Immature natural killer cell (primary cell): ENCODE results near the gene NLRX1. TPM values are rescaled to one million over a fixed set of nuclear protein-coding genes. Genes with fewer than 3 reads are reported as not detected.
"Not testable (repeated sequence)": the region's sequence is repeated elsewhere in the genome, so short reads cannot be mapped to it uniquely, and the experiment has no call there.

Experiments used
- DNase-seq, 3 donors: peaks; one replicate each; pipeline ENCODE4 v3.0.0; 2022; ENCODE audit warnings: mixed read lengths in 1 of 3
- H3K27ac Mint-ChIP-seq, 6 donors: one replicate each; pipeline ENCODE4 v1.8.0; 2020; ENCODE audit warnings: mixed read lengths in 6 of 6, mild to moderate bottlenecking in 5 of 6, inconsistent platforms in 4 of 6, moderate library complexity in 3 of 6
- H3K27me3 Mint-ChIP-seq, 3 donors: one replicate each; pipeline ENCODE4 v1.8.0; 2020 to 2021; ENCODE audit warnings: low read depth in 3 of 3, mild to moderate bottlenecking in 3 of 3, mixed read lengths in 3 of 3, moderate library complexity in 3 of 3, inconsistent platforms in 1 of 3
- H3K36me3 Mint-ChIP-seq, 3 donors: one replicate each; pipeline ENCODE4 v1.8.0; 2020; ENCODE audit warnings: mixed read lengths in 3 of 3, inconsistent platforms in 2 of 3, mild to moderate bottlenecking in 2 of 3
- H3K4me1 Mint-ChIP-seq, 2 donors: one replicate each; pipeline ENCODE4 v1.8.0; 2020; ENCODE audit warnings: inconsistent platforms in 2 of 2, mild to moderate bottlenecking in 2 of 2, mixed read lengths in 2 of 2, moderate library complexity in 1 of 2
- H3K4me3 Mint-ChIP-seq, 5 donors: one replicate each; pipeline ENCODE4 v1.8.0; 2020; ENCODE audit warnings: mild to moderate bottlenecking in 5 of 5, mixed read lengths in 5 of 5, inconsistent platforms in 3 of 5, moderate library complexity in 3 of 5
- H3K9me3 Mint-ChIP-seq, 6 donors: one replicate each; pipeline ENCODE4 v1.8.0; 2020; ENCODE audit warnings: mild to moderate bottlenecking in 6 of 6, mixed read lengths in 6 of 6, inconsistent platforms in 4 of 6, moderate library complexity in 3 of 6
- polyA plus RNA-seq, 3 donors: library from polyadenylated mRNA; unstranded; fragments of 300-500 nt; fragmentation: Illumina TruSeq; gene quantifications; one replicate each; pipeline ENCODE4 v1.2.3, GENCODE V29; 2021

NLRX1 gene
- polyA plus RNA-seq, 3 donors from 2014 or later = 10.7 to 20.9 (median 11.0) TPM

GRCh38 chr11:119222308-119222707 is 53.8 kb downstream of the NLRX1 start:
- Mint-ChIP-seq H3K4me1 (peaks cover 22 to 43% of the 10 kb centered on the region in 2 donors), H3K36me3 (peaks cover 0 to 3% (median 0%) of the 10 kb centered on the region in 3 donors), H3K9me3 (no peaks in the 10 kb centered on the region), H3K27me3 (peaks cover 0 to 2% (median 0%) of the 10 kb centered on the region in 3 donors), H3K4me3 (no peak overlapping the region), H3K27ac (peak overlapping the region in 4 of 6 donors; percentile 0 to 40 (median 22))
- DNase-seq = no peak

GRCh38 chr11:119222891-119223290 is 54.4 kb downstream of the NLRX1 start:
- Mint-ChIP-seq H3K4me1 (peaks cover 20 to 43% of the 10 kb centered on the region in 2 donors), H3K36me3 (peaks cover 0 to 3% (median 0%) of the 10 kb centered on the region in 3 donors), H3K9me3 (no peaks in the 10 kb centered on the region), H3K27me3 (no peaks in the 10 kb centered on the region), H3K4me3 (no peak overlapping the region), H3K27ac (peak overlapping the region in 1 of 6 donors; percentile 40)
- DNase-seq = no peak

GRCh38 chr11:119223856-119224255 is 55.3 kb downstream of the NLRX1 start:
- no peak overlapping the region for H3K4me3 Mint-ChIP-seq
- DNase-seq = no peak
- H3K27me3 Mint-ChIP-seq = no peaks in the 10 kb centered on the region
- no peaks in the 10 kb centered on the region for H3K9me3 Mint-ChIP-seq
- H3K4me1 Mint-ChIP-seq = peaks cover 26 to 44% of the 10 kb centered on the region in 2 donors
- H3K36me3 Mint-ChIP-seq = peaks cover 0 to 4% (median 0%) of the 10 kb centered on the region in 3 donors
- H3K27ac Mint-ChIP-seq = peak overlapping the region in 1 of 6 donors; percentile 61

GRCh38 chr11:119228535-119229287 is 60.2 kb downstream of the NLRX1 start:
- not testable (repeated sequence) for DNase-seq, H3K27me3 Mint-ChIP-seq, H3K9me3 Mint-ChIP-seq
- Mint-ChIP-seq H3K4me1 (peaks cover 32 to 51% of the 10 kb centered on the region in 2 donors), H3K4me3 (peak overlapping the region; percentile 51 to 80 (median 59)), H3K27ac (peak overlapping the region; percentile 17 to 68 (median 41)), H3K36me3 (peaks cover 4 to 12% (median 7%) of the 10 kb centered on the region in 3 donors)

- H3K27ac Mint-ChIP-seq = peak overlapping the region; percentile 17 to 68 (median 41)
- peaks cover 7 to 12% (median 7%) of the 10 kb centered on the region in 3 donors for H3K36me3 Mint-ChIP-seq
- H3K4me1 Mint-ChIP-seq = peaks cover 26 to 46% of the 10 kb centered on the region in 2 donors
- DNase-seq = no peak
- no peaks in the 10 kb centered on the region for H3K27me3 Mint-ChIP-seq
- H3K4me3 Mint-ChIP-seq = peak overlapping the region; percentile 51 to 80 (median 59)
- H3K9me3 Mint-ChIP-seq = no peaks in the 10 kb centered on the region
These were observed 60.8 kb downstream of the NLRX1 start for GRCh38 chr11:119229288-119229672.

- Mint-ChIP-seq H3K4me1 (peaks cover 26 to 43% of the 10 kb centered on the region in 2 donors), H3K27ac (peak overlapping the region in 1 of 6 donors; percentile 62), H3K27me3 (no peaks in the 10 kb centered on the region), H3K36me3 (peaks cover 7 to 9% (median 9%) of the 10 kb centered on the region in 3 donors), H3K4me3 (peak overlapping the region in 1 of 5 donors; percentile 23), H3K9me3 (no peaks in the 10 kb centered on the region)
- no peak for DNase-seq
These were observed 61.2 kb downstream of the NLRX1 start for GRCh38 chr11:119229741-119230140.

Other genes with a start within 250 kb of the NLRX1 start
- gene BCL9L, start 242.8 kb upstream of the NLRX1 start, polyA plus RNA-seq = 10 to 100 TPM in 1 of 3 donors, 1 to 10 TPM in 1, not detected in 1; 2.2 to 10.5 TPM
- gene UPK2, start 212.4 kb upstream of the NLRX1 start, polyA plus RNA-seq = 1 to 10 TPM in 1 of 3 donors, under 1 TPM in 1, not detected in 1; 0.81 to 1.4 TPM
- gene FOXR1, start 197.0 kb upstream of the NLRX1 start, polyA plus RNA-seq = not detected
- gene CENATAC, start 170.6 kb upstream of the NLRX1 start, polyA plus RNA-seq = 10 to 100 TPM in 2 of 3 donors, 1 to 10 TPM in 1; 9.1 to 17.1 (median 10.5) TPM
- 1,000 to 10,000 TPM; 1,543 to 2,582 (median 1,747) TPM for gene RPS25, start 150.4 kb upstream of the NLRX1 start, polyA plus RNA-seq
- gene TRAPPC4, start 150.0 kb upstream of the NLRX1 start, polyA plus RNA-seq = 100 to 1,000 TPM; 104 to 136 (median 110) TPM
- gene SLC37A4, start 137.8 kb upstream of the NLRX1 start, polyA plus RNA-seq = 10 to 100 TPM in 2 of 3 donors, 1 to 10 TPM in 1; 9.4 to 11.6 (median 11.4) TPM
- 10 to 100 TPM; 23.2 to 49.1 (median 32.9) TPM for gene HYOU1, start 111.5 kb upstream of the NLRX1 start, polyA plus RNA-seq
- 10 to 100 TPM; 33.0 to 58.8 (median 49.3) TPM for gene VPS11, start 100.9 kb upstream of the NLRX1 start, polyA plus RNA-seq
- 10 to 100 TPM in 2 of 3 donors, 1 to 10 TPM in 1; 7.6 to 19.0 (median 11.9) TPM for gene HMBS, start 83.8 kb upstream of the NLRX1 start, polyA plus RNA-seq
- gene DPAGT1, start 66.9 kb upstream of the NLRX1 start, polyA plus RNA-seq = 10 to 100 TPM; 23.7 to 47.4 (median 44.5) TPM
- 1 to 10 TPM; 1.0 to 7.7 (median 2.6) TPM for gene C2CD2L, start 61.4 kb upstream of the NLRX1 start, polyA plus RNA-seq
- 10 to 100 TPM in 2 of 3 donors, 1 to 10 TPM in 1; 9.2 to 18.6 (median 11.0) TPM for gene HINFP, start 47.1 kb upstream of the NLRX1 start, polyA plus RNA-seq
- not detected for gene ABCG4, start 19.7 kb upstream of the NLRX1 start, polyA plus RNA-seq
- gene NHERF4, start 16.8 kb downstream of the NLRX1 start, polyA plus RNA-seq = under 1 TPM in 1 of 3 donors, not detected in 2; 0.24 TPM
- gene CBL, start 37.6 kb downstream of the NLRX1 start, polyA plus RNA-seq = 1 to 10 TPM; 1.1 to 9.6 (median 5.0) TPM
- not detected for gene MCAM, start 148.4 kb downstream of the NLRX1 start, polyA plus RNA-seq
- gene RNF26, start 165.8 kb downstream of the NLRX1 start, polyA plus RNA-seq = 10 to 100 TPM; 21.9 to 42.2 (median 33.5) TPM
- gene C1QTNF5, start 172.2 kb downstream of the NLRX1 start, polyA plus RNA-seq = not detected
- not detected for gene MFRP, start 178.0 kb downstream of the NLRX1 start, polyA plus RNA-seq
- gene USP2, start 213.0 kb downstream of the NLRX1 start, polyA plus RNA-seq = not detected